H4 (cell line): ENCODE results near the gene CD6. TPM values are rescaled to one million over a fixed set of nuclear protein-coding genes. Genes with fewer than 3 reads are reported as not detected.

Source experiments
- DNase-seq: peaks from one replicate; pipeline ENCODE4 v3.0.0-alpha.2; 2015; ENCODE audit warnings: low spot score
- total RNA-seq: library from RNA; depleted of rRNA; stranded (reverse); fragments of >200 nt; shearing (Covaris generic); gene quantifications from 2 replicates; pipeline ENCODE4 v1.2.3, GENCODE V29; 2014

CD6 gene
- total RNA-seq, 1 experiment from 2014 or later, result not detected

DNA sequence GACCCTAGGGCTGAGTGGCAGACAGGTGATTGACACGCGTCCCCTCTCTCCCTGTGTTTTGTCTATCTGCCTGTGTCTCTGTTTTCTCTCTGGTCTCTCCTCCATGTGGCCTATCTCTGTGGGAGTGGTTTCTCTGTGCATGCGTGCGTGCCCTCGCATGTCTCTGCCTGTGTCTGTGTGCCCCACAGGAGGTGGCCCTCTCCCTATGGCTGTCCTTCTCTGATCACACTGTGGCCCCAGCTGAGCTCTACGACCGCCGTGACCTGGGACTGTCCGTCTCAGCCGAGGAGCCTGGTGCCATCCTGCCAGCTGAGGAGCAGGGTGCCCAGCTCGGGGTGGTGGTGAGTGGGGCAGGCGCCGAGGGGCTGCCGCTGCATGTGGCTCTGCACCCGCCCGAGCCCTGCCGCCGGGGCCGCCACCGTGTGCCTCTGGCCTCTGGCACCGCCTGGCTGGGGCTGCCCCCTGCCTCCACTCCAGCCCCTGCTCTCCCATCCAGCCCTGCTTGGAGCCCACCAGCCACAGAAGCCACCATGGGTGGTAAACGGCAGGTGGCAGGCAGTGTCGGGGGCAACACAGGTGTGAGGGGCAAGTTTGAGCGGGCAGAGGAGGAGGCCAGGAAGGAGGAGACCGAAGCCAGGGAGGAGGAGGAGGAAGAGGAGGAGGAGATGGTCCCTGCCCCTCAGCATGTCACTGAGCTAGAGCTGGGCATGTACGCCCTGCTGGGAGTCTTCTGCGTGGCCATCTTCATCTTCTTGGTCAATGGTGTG, 35.6 kb upstream of the CD6 start:
- DNase-seq, result no peak

DNA sequence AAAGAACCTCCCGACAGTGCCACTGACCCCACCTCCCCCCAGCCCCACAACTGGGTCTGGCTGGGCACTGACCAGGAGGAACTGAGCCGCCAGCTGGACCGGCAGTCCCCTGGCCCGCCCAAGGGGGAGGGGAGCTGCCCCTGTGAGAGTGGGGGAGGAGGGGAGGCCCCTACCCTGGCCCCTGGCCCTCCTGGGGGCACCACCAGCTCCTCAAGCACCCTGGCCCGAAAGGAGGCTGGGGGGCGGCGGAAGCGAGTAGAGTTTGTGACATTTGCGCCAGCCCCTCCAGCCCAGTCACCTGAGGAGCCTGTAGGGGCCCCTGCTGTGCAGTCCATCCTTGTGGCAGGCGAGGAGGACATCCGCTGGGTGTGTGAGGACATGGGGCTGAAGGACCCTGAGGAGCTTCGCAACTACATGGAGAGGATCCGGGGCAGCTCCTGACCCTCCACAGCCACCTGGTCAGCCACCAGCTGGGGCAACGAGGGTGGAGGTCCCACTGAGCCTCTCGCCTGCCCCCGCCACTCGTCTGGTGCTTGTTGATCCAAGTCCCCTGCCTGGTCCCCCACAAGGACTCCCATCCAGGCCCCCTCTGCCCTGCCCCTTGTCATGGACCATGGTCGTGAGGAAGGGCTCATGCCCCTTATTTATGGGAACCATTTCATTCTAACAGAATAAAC, 34.9 kb upstream of the CD6 start:
- DNase-seq, result no peak

DNA sequence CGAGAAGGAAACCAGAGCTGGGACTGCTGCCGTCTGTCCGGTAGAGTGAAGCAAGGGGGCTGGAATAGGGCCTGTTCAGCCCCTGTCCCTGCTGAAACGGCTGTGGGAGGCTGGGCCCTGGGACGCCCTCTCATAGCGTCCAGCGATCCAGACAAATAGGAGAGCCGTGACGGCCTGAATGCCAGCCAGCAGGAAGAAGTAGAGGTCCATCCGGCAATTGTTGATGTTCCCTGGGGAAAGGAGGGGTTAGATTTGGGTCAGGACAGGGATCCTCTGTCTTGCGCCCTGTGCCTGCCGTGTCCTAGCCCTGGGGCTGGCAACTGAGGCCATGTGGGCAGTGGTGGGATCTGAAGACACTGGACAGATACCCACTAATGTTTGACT, 34.3 kb upstream of the CD6 start:
- no peak for DNase-seq

- no peak for DNase-seq
Observed at GRCh38 chr11:60937811-60938210, 33.7 kb upstream of the CD6 start.

DNA sequence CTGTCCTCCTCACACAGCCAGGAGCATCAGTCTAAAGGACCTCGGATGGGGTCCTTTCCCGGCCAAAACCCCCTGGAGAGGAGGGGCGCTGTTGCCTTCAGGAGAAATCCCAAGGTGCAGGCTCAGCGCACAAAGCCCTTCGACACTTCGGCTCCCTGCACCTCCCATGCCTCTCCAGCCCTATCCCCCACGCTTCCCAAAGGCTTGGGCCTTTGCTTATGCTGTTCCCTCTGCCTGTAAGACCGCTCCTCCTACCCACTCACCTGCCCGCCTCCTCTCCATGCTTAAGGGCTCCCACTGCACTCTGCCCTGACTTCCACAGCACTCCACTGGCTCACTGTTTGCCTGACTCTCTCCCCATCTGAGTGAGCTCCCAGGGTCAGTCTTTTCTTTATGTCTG, 33.0 kb upstream of the CD6 start:
- DNase-seq, result no peak

DNA sequence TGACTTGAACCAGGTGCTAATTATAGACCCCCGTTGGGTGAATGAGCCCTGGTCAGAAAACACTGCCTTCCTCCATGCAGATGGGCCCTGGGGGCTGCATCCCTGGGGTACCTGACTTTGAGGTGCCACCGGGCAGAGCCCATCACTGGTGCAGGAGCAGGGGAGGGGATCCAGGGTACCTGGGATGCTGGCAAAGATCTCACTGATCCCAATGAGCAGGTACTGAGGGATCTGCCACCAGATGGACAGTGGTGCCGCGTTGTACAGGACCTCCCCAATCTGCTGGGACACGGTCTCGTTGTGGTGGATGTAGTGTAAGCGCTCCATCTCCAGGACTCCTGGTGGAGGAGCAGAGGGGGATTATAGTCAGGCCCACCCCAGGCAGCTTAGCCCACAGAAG, 32.2 kb upstream of the CD6 start:
- no peak for DNase-seq

DNA sequence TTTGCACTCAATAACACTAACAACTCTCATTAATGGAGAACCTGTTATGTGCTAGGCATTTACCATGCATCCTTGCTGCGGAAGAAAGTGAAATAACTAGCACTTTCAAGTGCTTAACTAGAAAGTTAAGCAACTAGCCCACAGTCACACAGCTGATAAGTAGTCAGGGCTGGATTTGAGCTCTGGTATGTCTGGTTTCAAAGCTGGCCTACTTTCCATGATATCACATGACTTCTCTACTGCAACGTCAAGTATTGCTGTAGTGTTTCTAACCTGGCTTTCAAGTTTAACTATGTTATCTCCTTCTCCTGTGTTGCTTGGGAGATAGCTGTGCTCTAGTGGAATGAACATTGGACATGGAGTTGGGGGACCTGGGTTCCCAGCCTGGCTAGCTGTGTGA, 31.6 kb upstream of the CD6 start:
- DNase-seq, result no peak

- no peak for DNase-seq
Observed at GRCh38 chr11:60941371-60942119, 29.9 kb upstream of the CD6 start.

- DNase-seq, result no peak
Observed at GRCh38 chr11:60942219-60942618, 29.3 kb upstream of the CD6 start.

DNA sequence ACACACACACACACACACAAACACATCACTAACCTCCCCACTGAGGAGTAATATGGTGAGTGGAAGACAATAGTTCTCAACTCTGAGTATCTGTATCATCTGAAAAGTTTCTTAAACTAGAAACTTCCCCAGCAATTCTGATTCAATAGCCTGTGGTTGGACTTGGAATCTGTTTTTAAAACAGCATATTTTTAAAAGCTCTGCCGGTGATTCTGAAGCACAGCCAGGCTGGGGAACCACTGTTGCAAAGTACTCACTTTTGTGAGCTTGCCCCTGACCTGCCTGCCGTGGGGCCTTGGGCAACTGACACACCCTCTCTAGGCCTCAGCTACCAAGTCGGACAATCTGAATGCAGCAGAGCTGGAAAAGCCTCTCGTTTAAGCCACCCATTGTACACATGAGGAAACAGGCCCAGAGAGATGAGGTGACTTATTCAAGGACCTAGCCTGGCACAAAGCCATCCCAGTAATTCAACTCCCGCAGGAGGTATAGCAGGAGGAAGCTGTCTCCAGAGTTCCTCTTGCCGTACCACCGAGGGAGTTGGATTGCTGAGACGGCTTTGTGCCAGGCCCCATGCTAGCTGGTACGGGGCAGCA, 28.4 kb upstream of the CD6 start:
- no peak for DNase-seq

DNA sequence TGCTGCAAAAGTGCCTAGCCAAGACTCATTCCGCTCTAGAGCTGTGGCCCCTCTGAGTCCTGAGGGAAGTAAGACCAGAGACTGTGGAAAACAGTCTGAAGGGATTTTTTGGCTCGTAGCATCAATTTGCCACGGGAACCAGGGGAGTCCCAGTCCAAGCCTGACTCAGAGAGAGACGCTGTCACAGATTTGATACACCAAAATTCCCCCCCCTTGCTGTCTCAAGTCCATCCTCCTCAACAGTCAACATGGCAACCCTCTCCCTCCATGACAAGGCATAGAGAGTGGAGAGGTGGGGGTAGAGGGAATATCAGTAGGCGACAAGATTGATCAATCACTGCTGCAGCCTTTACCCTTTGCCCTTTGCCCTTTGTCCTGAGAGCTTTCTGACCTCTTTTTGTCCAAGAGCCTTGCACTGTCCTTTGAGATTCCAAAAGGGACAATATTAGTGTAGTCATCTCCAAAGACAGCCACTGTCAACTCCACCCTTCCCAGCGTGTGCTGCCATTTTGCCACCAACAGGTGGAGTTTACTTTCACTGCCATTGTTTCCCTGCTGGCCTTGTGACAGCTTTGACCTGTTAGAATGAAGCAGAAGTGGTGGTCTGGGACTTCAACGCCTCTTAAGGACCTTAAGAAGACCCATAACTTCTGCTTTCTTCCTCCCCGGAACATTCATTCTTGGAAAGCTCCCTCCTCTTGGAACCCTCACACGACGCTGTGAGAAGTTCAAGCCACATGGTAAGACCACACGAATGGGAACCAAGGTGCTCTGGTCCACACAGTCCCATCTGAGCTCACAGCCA, 26.8 kb upstream of the CD6 start:
- DNase-seq, result no peak

GRCh38 chr11:60945295-60945667, 26.2 kb upstream of the CD6 start:
- no peak for DNase-seq

- DNase-seq, result no peak
Observed at GRCh38 chr11:60946601-60947264, 24.7 kb upstream of the CD6 start.

- DNase-seq, result no peak
Observed at GRCh38 chr11:60947700-60948099, 23.8 kb upstream of the CD6 start.

DNA sequence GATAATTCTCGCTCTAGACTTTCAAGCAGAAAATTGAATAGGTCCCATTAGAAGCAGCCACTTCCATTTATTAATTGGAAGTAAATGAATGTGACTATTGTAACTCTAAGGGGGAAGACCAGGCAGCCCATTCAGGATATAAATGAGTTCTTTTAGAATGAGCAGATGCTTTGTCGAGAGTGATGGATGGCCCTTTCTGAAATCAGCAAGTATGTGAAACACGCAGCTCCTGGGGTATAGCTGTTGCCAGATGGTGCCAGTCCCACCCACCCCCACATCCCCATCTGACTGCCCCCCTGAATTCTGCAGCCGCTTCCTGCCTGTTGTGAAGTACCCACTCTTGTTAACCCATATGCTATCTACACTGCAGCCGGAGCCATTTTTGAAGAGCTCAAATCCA, 23.2 kb upstream of the CD6 start:
- DNase-seq, result no peak

- no peak for DNase-seq
Observed at GRCh38 chr11:60950024-60950423, 21.5 kb upstream of the CD6 start.

DNA sequence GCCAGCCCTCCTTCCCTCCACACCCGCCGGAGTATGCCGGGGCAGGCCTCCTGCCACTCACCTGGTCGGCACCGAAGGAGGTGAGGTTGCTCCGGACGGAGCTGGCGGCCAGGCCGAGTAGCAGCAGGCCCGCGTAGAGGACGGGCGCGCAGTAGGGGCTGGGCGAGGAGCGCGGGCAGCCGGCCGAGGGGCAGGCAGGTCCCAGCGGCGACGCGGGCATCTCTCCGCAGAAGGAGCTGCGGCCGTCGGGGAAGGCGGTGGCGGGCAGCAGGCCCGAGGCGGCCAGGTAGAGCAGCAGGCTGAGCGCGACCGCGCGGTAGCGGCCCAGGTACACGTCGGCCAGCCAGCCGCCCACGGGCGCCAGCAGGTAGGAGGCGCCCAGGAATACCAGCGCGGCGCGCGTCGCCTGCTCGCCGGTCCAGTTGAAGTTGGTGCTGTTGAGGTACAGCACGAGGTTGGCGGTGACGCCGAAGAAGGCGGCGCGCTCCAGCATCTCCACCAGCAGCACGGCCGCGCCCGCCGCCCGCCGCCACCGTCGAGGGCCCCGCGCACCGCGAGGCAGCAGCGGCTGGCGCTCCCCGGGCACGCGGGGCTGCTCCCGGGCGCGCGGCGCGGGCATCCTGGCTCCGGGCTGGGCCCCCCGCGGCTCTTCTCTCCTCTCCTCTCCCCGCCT, 20.4 kb upstream of the CD6 start:
- no peak for DNase-seq

GRCh38 chr11:60951606-60951903, 19.9 kb upstream of the CD6 start:
- DNase-seq, result no peak

- DNase-seq, result no peak
Observed at GRCh38 chr11:60951904-60952741, 19.4 kb upstream of the CD6 start, which contains the start of gene SLC15A3. SLC15A3 (minus strand) TSS chr11:60952176; CDS start chr11:60951551, 625 bp downstream.

- no peak for DNase-seq
Observed at GRCh38 chr11:60952742-60953170, 18.7 kb upstream of the CD6 start.
